ENCODE results near the gene SBNO2.
"Not testable (repeated sequence)": the region's sequence is repeated elsewhere in the genome, so short reads cannot be mapped to it uniquely, and the experiment has no call there.

Gene SBNO2

DNA sequence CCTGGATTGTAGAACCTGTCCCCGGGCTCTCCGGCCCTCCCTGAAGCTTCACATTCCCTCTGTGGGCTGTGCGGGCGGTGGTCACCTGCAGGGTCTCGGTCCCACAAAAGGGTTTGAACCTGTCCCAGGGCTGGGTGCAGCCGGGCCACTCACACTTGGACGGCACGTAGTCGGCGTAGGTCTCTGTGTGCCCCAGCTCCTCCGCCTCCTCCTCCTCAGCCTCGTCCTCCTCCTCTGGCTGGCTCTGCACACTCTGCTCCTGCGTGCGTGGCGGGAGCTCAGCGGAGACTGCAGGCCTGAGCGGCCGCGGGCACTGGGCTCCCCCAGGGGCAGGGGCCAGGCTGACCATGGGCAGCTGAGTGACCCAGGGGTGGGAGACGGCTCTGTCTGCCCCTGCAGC lies 50.7 kb downstream of the SBNO2 start:
- no peaks in the 10 kb centered on the region for H3K9me3 ChIP-seq (ENCODE audit: control insufficient read depth, low read depth, low read length)
- peaks cover 21% of the 10 kb centered on the region for H3K36me3 ChIP-seq (ENCODE audit: control insufficient read depth, low read depth, low read length)
- H3K4me3 ChIP-seq (ENCODE audit: low read length): no peak overlapping the region
- H3K9ac ChIP-seq (ENCODE audit: low read length): no peak overlapping the region
- no peaks in the 10 kb centered on the region for H3K27me3 ChIP-seq (ENCODE audit: control insufficient read depth, insufficient read depth, low read length)
- H3K27ac ChIP-seq (ENCODE audit: low read length): no peak overlapping the region
- no peaks in the 10 kb centered on the region for H3K4me1 ChIP-seq (ENCODE audit: control insufficient read depth, low read depth, low read length)

GRCh38 chr19:1122972-1123363 lies 51.1 kb downstream of the SBNO2 start:
- no peaks in the 10 kb centered on the region for H3K4me1 ChIP-seq (ENCODE audit: control insufficient read depth, low read depth, low read length)
- no peaks in the 10 kb centered on the region for H3K27me3 ChIP-seq (ENCODE audit: control insufficient read depth, insufficient read depth, low read length)
- H3K9ac ChIP-seq (ENCODE audit: low read length): no peak overlapping the region
- no peaks in the 10 kb centered on the region for H3K9me3 ChIP-seq (ENCODE audit: control insufficient read depth, low read depth, low read length)
- H3K36me3 ChIP-seq (ENCODE audit: control insufficient read depth, low read depth, low read length): peaks cover 21% of the 10 kb centered on the region
- no peak overlapping the region for H3K27ac ChIP-seq (ENCODE audit: low read length)
- H3K4me3 ChIP-seq (ENCODE audit: low read length): no peak overlapping the region

DNA sequence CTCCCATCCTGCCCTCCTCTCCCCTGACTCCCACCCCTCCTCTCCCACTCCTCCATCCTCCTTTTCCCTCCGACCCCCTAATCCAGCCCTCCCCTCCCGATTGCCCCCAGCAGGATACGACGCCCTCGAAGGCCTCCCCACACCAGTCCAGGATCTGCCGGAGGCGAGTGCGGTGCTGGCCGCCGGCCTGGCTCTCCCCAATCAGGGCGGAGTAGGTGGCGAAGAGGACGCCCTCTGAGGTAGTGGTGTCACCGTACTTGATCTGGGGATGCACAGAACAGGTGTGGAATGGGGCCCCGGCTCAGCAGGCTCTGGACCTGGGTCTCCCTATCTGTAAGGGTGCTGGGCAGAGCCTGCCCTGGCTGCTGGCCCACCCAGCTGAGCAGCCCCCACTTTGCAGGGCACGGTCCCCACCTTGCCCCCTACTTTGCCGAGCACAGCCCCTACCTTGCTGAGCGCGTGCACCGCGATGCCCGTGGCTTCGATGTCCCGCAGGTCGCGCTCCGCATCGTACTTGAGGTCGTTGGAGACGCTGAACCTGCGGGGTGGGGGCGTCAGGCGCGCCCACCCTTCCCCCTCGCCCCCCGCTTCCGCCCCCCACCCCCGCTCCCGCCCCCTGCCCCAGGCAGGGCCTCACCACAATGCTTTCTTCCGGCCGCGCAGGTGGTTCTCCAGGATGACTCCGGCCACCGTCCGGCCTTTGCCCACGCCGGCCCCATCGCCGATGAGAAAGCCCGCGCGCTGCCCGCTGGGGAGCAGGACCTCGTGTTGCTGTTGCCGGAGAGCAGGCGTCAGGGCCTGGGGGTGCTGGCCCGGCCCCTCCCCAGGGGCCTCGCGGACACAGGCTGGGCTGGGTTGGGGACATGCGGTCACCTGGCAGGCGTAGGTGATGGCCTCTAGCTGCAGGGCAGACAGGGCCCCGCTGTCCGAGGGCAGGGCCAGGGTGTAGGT lies 51.8 kb downstream of the SBNO2 start:
- H3K4me3 ChIP-seq (ENCODE audit: low read length): no peak overlapping the region
- H3K9ac ChIP-seq (ENCODE audit: low read length): no peak overlapping the region
- no peaks in the 10 kb centered on the region for H3K27me3 ChIP-seq (ENCODE audit: control insufficient read depth, insufficient read depth, low read length)
- no peaks in the 10 kb centered on the region for H3K9me3 ChIP-seq (ENCODE audit: control insufficient read depth, low read depth, low read length)
- H3K27ac ChIP-seq (ENCODE audit: low read length): no peak overlapping the region
- no peaks in the 10 kb centered on the region for H3K4me1 ChIP-seq (ENCODE audit: control insufficient read depth, low read depth, low read length)
- peaks cover 18% of the 10 kb centered on the region for H3K36me3 ChIP-seq (ENCODE audit: control insufficient read depth, low read depth, low read length)

DNA sequence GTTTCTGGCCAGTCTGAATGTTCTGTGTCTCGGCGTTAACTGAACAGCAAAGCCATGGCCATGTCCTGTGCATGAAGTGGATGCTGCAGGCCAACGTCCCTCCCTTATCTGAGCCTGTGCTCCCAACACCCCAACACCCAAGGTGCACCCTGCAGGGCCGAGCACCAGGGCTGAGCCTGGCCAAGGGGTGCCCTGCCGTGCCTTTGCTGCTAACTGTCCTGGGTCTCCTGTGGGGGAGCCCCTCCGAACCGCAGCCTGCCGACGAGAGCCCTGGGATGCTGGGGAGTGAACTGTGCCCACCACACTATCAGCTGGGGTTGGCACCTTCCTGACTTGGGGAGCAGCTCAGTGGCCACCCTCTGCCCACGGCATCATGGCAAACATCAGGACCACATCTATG lies 52.7 kb downstream of the SBNO2 start:
- Histone ChIP-seq H3K9ac (ENCODE audit: low read length) (no peak overlapping the region), H3K4me1 (ENCODE audit: control insufficient read depth, low read depth, low read length) (no peaks in the 10 kb centered on the region), H3K27ac (ENCODE audit: low read length) (no peak overlapping the region), H3K4me3 (ENCODE audit: low read length) (no peak overlapping the region), H3K27me3 (ENCODE audit: control insufficient read depth, insufficient read depth, low read length) (no peaks in the 10 kb centered on the region), H3K36me3 (ENCODE audit: control insufficient read depth, low read depth, low read length) (peaks cover 13% of the 10 kb centered on the region), H3K9me3 (ENCODE audit: control insufficient read depth, low read depth, low read length) (no peaks in the 10 kb centered on the region)

- H3K27ac ChIP-seq (ENCODE audit: low read length): no peak overlapping the region
- H3K36me3 ChIP-seq (ENCODE audit: control insufficient read depth, low read depth, low read length): peaks cover 13% of the 10 kb centered on the region
- no peaks in the 10 kb centered on the region for H3K27me3 ChIP-seq (ENCODE audit: control insufficient read depth, insufficient read depth, low read length)
- no peaks in the 10 kb centered on the region for H3K9me3 ChIP-seq (ENCODE audit: control insufficient read depth, low read depth, low read length)
- no peak overlapping the region for H3K9ac ChIP-seq (ENCODE audit: low read length)
- H3K4me1 ChIP-seq (ENCODE audit: control insufficient read depth, low read depth, low read length): no peaks in the 10 kb centered on the region
- no peak overlapping the region for H3K4me3 ChIP-seq (ENCODE audit: low read length)
Measured at GRCh38 chr19:1119475-1120217, 54.4 kb downstream of the SBNO2 start.

- peaks cover 13% of the 10 kb centered on the region for H3K36me3 ChIP-seq (ENCODE audit: control insufficient read depth, low read depth, low read length)
- H3K4me3 ChIP-seq (ENCODE audit: low read length): no peak overlapping the region
- no peak overlapping the region for H3K9ac ChIP-seq (ENCODE audit: low read length)
- H3K27ac ChIP-seq (ENCODE audit: low read length): no peak overlapping the region
- no peaks in the 10 kb centered on the region for H3K9me3 ChIP-seq (ENCODE audit: control insufficient read depth, low read depth, low read length)
- H3K27me3 ChIP-seq (ENCODE audit: control insufficient read depth, insufficient read depth, low read length): no peaks in the 10 kb centered on the region
- H3K4me1 ChIP-seq (ENCODE audit: control insufficient read depth, low read depth, low read length): no peaks in the 10 kb centered on the region
Measured at GRCh38 chr19:1118999-1119398, 55.1 kb downstream of the SBNO2 start.

DNA sequence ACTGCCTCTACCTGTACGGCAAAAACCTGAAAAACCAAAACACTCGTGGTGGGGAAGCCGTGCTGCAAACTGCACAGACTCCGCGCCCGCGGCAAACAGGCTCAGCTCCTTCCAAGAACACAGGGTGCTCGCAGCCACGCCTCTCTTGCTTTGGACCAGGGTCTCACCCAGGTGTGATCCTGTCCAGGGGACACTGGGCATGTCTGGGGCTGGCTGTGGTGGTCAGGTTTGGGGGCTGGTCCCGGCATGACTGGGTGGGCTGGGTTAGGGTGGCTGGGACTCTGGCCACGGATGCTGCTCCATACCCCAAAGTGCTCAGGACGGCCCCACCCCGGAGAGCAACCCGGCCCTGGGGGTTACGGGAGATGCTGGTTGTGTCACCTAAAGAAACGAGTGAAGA lies 56.4 kb downstream of the SBNO2 start:
- peaks cover 13% of the 10 kb centered on the region for H3K36me3 ChIP-seq (ENCODE audit: control insufficient read depth, low read depth, low read length)
- no peaks in the 10 kb centered on the region for H3K27me3 ChIP-seq (ENCODE audit: control insufficient read depth, insufficient read depth, low read length)
- H3K9me3 ChIP-seq (ENCODE audit: control insufficient read depth, low read depth, low read length): no peaks in the 10 kb centered on the region
- H3K4me3 ChIP-seq (ENCODE audit: low read length): no peak overlapping the region
- H3K27ac ChIP-seq (ENCODE audit: low read length): no peak overlapping the region
- H3K4me1 ChIP-seq (ENCODE audit: control insufficient read depth, low read depth, low read length): peaks cover 2% of the 10 kb centered on the region
- H3K9ac ChIP-seq (ENCODE audit: low read length): no peak overlapping the region

- H3K36me3 ChIP-seq (ENCODE audit: control insufficient read depth, low read depth, low read length): peaks cover 13% of the 10 kb centered on the region
Measured at GRCh38 chr19:1116726-1117581, 57.1 kb downstream of the SBNO2 start.

GRCh38 chr19:1115646-1116420 lies 58.2 kb downstream of the SBNO2 start:
- H3K36me3 ChIP-seq (ENCODE audit: control insufficient read depth, low read depth, low read length): peaks cover 6% of the 10 kb centered on the region
- H3K9ac ChIP-seq (ENCODE audit: low read length): no peak overlapping the region
- H3K9me3 ChIP-seq (ENCODE audit: control insufficient read depth, low read depth, low read length): no peaks in the 10 kb centered on the region
- no peak overlapping the region for H3K27ac ChIP-seq (ENCODE audit: low read length)
- peaks cover 5% of the 10 kb centered on the region for H3K4me1 ChIP-seq (ENCODE audit: control insufficient read depth, low read depth, low read length)
- H3K4me3 ChIP-seq (ENCODE audit: low read length): no peak overlapping the region
- no peaks in the 10 kb centered on the region for H3K27me3 ChIP-seq (ENCODE audit: control insufficient read depth, insufficient read depth, low read length)

More at GRCh38 chr19:1116726-1117581, 57.1 kb downstream of the SBNO2 start:
- Histone ChIP-seq H3K4me1 (ENCODE audit: control insufficient read depth, low read depth, low read length) (peaks cover 5% of the 10 kb centered on the region), H3K27me3 (ENCODE audit: control insufficient read depth, insufficient read depth, low read length) (no peaks in the 10 kb centered on the region), H3K9ac (ENCODE audit: low read length) (no peak overlapping the region), H3K4me3 (ENCODE audit: low read length) (no peak overlapping the region), H3K9me3 (ENCODE audit: control insufficient read depth, low read depth, low read length) (no peaks in the 10 kb centered on the region), H3K27ac (ENCODE audit: low read length) (no peak overlapping the region)

DNA sequence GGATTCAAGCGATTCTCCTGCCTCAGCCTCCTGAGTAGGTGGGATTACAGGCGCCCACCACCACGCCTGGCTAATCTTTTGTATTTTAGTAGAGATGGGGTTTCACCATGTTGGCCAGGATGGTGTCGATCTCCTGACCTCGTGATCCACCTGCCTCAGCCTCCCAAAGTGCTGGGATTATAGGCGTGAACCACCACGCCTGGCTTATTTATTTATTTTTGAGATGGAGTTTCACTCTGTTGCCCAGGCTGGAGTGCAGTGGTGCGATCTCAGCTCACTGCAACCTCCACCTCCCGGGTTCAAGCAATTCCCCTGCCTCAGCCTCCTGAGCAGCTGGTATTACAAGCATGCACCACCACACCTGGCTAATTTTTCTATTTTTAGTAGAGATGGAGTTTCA lies 59.3 kb downstream of the SBNO2 start:
- H3K27me3 ChIP-seq (ENCODE audit: control insufficient read depth, insufficient read depth, low read length); H3K27ac ChIP-seq (ENCODE audit: low read length); H3K36me3 ChIP-seq (ENCODE audit: control insufficient read depth, low read depth, low read length); H3K4me1 ChIP-seq (ENCODE audit: control insufficient read depth, low read depth, low read length); H3K4me3 ChIP-seq (ENCODE audit: low read length); H3K9me3 ChIP-seq (ENCODE audit: control insufficient read depth, low read depth, low read length); H3K9ac ChIP-seq (ENCODE audit: low read length): not testable (repeated sequence)
